Activated CD4-positive, alpha-beta T cell treated with anti-CD3 and anti-CD28 coated beads, Interleukin-2, amount 50 U/mL, for 1 hour (primary cell): ENCODE measurements around the gene SYVN1.
A peak's percentile ranks its signal among the peaks of the same experiment; 100 is the strongest.
"Not testable (repeated sequence)": the region's sequence is repeated elsewhere in the genome, so short reads cannot be mapped to it uniquely, and the experiment has no call there.

Source experiments
- DNase-seq: peaks from one replicate; pipeline ENCODE4 v3.0.0-alpha.2; 2020

Gene SYVN1

DNA sequence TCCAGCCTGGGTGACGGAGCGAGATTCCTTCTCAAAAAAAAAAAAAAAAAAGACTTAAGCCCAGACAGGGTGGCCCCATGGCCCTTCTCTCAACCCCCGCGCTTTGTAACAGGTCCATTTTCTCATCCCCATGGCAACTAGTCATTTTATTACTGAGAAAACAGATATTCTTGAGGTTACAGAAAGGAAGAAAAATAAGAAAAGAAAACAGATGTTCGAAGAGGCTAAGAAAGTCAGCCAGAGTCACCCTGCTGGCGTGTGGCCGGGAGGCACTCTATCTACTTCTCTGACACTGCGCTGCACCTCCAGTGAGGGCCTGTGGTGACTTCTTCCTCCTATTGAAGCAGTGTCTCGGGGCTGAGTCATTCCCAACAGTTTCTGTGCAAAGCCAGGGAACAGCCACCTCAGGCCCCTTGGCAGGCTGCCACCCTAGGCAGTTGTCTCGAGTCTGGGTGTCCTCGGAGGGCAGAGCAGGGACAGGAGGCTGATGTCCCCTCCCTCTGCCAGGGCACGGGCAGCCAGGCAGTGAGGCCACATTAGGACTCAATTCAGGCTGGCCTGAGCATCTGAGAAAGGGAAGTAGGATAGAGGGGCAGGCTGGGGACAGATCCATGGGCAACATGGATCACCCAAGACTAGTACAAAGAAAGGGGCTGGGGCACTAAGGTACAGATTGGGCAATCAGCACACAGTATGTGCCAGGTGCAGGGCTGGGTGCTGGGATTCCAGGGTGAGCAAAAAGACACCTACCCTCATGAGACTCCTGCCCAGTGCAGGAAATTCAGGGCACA, 16.4 kb upstream of the SYVN1 start:
- no peak for DNase-seq

DNA sequence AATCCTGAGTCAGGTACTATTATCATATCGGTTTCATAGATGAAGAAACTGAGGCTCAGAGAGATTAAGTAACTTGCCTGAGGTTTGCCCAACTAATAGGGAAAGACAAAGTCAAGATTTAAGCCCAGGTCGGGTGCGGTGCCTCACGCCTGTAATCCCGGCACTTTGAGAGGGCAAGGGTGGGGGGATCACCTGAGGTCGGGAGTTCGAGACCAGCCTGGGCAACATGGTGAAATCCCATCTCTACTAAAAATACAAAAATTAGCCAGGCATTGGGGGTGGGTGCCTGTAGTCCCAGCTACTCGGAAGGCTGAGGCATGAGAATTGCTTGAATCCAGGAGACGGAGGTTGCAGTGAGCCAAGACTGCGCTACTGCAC, 15.8 kb upstream of the SYVN1 start:
- not testable (repeated sequence) for DNase-seq

GRCh38 chr11:65148657-65149056, 14.3 kb upstream of the SYVN1 start:
- no peak for DNase-seq

GRCh38 chr11:65147352-65148075, 13.2 kb upstream of the SYVN1 start:
- DNase-seq: no peak

GRCh38 chr11:65141896-65142494, 7.7 kb upstream of the SYVN1 start:
- DNase-seq: no peak

DNA sequence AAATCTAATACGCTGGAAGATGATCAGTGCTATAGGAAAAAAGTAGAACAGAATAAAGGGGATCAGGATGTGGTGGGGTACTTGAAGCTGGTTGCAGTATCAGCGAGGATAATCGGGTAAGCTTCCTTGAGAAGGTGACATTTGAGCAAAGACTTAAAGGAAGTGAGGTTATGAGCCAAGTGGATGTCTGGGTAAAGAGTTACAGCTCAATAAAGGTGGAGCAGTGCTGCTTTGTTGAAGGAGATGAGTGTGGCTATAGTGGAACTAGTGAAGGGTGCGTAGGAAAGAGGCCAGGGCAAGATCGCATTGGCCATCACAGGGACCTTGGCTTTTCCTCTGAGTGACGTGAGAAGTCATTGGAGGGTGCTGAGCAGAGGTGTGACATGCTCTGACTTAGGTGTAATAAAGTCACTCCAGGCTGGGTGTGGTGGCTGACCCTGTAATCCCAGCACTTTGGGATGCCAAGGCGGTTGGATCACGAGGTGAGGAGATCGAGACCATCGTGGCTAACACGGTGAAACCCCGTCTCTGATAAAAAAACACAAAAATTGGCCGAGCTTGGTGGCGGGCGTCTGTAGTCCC, 2.3 kb upstream of the SYVN1 start:
- DNase-seq: no peak

DNA sequence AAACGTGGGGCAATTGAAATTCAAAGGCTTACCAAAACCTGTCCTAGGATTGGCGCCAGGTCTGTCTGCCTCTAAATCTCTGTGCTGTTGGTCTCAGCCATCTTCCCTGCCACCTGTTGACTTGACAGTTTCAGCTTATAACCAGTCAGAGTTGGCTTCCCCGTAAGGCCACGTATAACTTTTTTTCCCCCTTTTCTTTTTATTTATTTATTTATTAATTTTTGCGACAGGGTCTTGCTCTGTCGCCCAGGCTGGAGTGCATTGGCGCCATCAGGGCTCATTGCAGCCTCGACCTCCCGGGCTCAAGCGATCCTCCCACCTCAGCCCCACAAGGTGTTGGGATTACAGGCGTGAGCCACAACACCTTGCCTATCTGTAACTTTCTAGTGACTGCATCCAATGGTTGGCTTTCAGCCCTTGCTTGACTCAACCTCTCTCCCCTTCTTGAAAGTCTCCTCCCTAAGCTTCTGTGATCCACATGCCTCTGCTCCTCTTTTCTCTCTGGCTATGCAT, 1.4 kb upstream of the SYVN1 start:
- DNase-seq: no peak

DNA sequence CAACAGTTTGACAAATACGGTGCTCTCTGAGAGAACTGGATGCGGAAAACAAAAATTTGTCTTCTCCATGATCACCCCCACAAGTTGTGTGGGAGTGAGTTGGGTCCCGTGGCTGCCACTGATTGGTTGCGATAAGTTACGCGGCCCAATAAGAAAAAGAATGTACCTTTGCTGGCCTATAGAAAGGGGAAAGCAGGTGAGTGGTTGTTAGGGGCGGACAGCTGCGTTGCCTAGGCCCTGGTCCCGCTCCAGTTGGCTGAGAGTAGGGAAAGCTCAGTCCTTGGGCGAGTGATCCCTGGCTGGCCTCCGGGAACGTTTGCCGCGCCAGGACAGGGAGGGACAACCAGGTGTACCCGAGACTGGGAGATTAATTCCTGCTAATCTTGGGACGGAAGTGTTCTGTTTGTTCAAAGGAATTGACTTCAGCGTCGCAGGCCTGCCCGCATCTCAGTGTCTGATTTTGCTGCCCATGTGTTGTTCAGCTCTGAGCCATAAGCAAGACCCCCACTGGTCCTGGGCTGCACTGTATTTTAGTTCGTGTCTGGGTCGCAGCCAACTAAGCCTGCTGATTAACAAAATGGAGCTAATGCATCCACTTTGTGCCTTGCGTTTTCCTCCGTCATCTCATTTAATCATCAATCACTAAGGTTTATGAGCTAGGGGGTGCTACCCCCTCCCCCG, 773 bp upstream of the SYVN1 start:
- DNase-seq: peak; percentile 75

GRCh38 chr11:65133724-65134123, 595 bp downstream of the SYVN1 start:
- DNase-seq: no peak

- DNase-seq: peak; percentile 47
These were observed 1.2 kb downstream of the SYVN1 start for GRCh38 chr11:65132988-65133700.

- no peak for DNase-seq
These were observed 1.9 kb downstream of the SYVN1 start for GRCh38 chr11:65132238-65132987.

- no peak for DNase-seq
These were observed 2.5 kb downstream of the SYVN1 start for GRCh38 chr11:65131895-65132237.

DNA sequence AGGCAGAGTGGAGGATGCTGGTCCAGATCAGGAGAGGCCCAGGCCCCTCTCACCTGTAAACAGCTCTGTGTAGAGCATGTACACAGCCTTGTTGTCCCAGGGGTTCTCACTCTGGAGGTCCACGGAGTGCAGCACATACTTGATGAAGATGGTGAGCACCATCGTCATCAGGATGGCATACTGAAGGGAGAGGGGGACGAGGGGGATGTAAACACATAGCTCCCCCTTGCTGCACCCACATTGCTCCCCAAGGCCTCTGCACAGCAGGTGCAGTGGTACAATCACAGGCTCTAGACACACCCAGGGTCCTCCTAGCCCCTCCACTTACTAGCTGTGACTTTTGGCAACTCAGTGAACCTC, 2.9 kb downstream of the SYVN1 start:
- no peak for DNase-seq

DNA sequence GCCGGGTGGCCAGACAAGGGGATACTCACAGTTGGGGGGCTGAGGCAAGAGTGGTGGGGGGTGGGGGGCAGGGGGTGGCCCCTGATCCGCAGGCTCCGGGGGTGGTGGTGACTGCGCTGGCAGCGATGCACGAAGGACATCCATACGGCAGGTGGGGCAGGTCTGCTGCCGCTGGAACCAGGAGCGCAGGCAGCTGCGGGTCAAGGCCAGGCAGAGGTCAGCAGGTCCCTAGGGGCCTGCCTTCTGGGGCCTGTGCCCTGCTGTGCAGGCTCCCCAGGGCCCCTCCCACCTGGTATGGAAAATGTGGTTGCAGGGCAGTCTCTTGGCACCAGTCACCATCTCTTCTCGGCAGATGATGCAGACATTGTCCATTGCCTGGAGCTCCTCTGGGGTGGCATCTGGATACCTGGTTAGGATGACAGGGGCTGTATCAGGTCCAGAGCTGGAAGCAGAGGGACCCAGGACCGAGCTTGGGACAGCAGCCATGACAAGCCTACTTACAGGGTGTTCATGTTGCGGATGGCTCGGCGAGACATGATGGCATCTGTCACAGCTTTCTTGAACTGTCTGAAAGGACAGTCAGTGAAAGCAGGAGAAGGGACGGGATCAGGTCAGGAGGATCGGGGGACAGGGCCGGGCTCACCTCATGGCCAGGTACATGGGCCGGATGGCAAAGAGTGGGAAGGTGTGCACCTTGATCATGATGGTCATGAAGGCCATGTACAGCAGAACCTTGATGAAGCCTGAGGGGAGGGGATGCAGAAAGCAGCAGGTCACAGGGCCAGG, 3.5 kb downstream of the SYVN1 start:
- no peak for DNase-seq

DNA sequence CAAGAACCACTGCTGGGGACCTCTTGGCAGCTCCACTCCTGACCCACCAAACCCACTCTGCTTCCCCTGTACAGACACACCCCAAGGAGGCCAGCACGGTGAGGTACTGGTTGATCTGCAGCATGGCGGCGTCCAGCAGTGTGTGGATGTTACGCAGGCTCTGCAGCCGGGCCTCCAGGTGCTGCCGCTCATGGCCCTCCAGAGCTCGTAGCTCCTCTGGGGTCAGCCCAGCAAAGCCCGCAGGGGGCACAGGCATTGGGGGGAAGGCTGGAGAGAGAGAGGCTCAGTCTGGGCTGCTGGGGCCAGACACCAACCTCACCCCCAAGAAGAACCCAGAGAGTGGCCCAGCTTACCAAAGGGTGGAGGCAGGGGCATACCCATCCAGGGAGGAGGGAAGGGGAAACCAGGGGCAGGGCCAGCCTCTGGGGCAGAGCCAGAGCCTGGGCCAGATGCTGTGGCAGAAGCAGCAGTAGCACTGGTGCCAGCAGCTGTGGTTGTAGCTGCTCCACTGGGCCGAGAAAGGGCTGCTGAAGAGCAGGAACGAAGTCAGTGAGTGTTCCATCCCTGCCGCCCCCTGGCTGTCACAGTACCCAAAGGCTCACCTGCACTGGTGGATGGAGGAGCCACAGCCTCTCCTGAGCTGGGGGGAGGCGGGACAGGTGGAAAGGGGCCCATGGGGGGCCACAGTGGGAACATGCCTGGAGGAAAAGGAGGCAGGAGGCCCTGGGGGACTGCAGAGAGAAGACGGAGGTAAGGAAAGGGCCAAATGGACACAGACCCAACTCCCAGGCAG, 4.5 kb downstream of the SYVN1 start:
- no peak for DNase-seq

GRCh38 chr11:65128182-65129145, 5.9 kb downstream of the SYVN1 start:
- DNase-seq: no peak

- DNase-seq: no peak
These were observed 6.7 kb downstream of the SYVN1 start for GRCh38 chr11:65127473-65128181.
